ENCODE data around the gene SMOC2. TPM values are rescaled to one million over a fixed set of nuclear protein-coding genes. Genes with fewer than 3 reads are reported as not detected.

The SMOC2 gene
- total RNA-seq, 1 experiment from 2014 or later: 0.42 TPM

DNA sequence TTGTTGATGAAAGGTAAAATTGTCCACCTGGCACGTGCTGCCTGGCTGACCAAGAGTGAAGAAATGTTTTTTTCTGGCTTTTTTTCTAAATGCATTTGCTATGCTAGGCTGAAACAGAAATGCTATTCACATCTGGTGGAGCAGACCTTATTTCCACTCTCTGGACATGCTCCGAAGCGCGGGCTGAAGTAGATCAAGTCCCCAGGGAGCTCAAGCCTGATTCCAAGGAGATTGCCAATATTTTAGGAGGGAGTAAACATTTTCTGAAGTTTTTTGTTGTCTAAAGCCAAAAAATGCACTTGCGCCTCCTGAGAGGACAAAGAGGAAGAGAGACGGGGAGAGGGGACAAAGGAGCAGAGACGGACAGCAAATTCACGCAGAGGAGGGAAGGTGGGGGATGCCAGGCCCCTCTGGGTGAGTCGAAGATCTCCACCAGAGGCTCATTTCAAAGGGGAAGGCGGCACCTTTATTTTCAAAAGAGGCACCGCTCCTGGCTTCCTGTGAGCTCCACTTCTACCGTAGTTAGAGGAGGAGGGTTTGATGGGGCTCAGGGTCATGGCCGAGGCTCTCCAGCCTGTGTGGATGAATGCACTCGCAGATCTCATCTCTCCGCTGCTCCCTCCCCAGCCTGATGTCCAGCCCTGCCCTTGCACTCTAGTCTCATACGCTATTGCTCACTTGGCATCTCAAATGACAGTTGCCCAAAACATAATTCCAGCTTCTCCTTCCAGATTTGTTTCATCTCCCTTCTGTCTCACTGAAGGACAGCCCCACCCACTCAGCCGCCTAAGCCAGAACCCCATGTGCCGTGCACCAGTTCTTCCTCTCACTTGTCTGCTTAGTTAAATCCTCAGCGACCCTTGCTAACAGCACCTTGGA, 23.1 kb upstream of the SMOC2 start:
- Histone ChIP-seq H3K9me3 (ENCODE audit: control insufficient read depth in 1 of 2, insufficient read depth in 1 of 2, low read depth in 1 of 2, low read length in 2 of 2) (no peaks in the 10 kb centered on the region), H3K36me3 (ENCODE audit: control insufficient read depth in 1 of 2, insufficient read depth in 2 of 2, low read length in 2 of 2) (no peaks in the 10 kb centered on the region), H4K20me1 (ENCODE audit: insufficient read depth) (no peaks in the 10 kb centered on the region), H3K4me3 (replicated peaks in 1 of 2; ENCODE audit: low read depth in 1 of 2, low read length in 2 of 2) (no peak overlapping the region), H3K9ac (ENCODE audit: low read length) (no peak overlapping the region), H3K27me3 (ENCODE audit: insufficient read depth, low read length) (no peaks in the 10 kb centered on the region), H2AFZ (ENCODE audit: low read depth, low read length, poor library complexity, severe bottlenecking) (no peak overlapping the region), H3K27ac (ENCODE audit: low read depth, low read length) (no peak overlapping the region), H3K4me1 (ENCODE audit: control insufficient read depth in 1 of 2, insufficient read depth in 2 of 2, low read length in 2 of 2) (no peaks in the 10 kb centered on the region), H3K4me2 (ENCODE audit: low read length) (no peak overlapping the region), H3K9me2 (ENCODE audit: insufficient read depth) (no peaks in the 10 kb centered on the region), H3K79me2 (ENCODE audit: insufficient read depth, low read length) (no peaks in the 10 kb centered on the region)
- TF ChIP-seq SRF (IDR thresholded peaks at IDR 0.05; ENCODE audit: low read depth): no peak
- TF ChIP-seq POLR2A (IDR thresholded peaks at IDR 0.05; ENCODE audit: borderline replicate concordance, extremely low read depth, insufficient read depth, insufficient read length): no peak
- TF ChIP-seq POLR2AphosphoS5 (IDR thresholded peaks at IDR 0.05; ENCODE audit: low read depth, low read length): no peak
- no peak for TF ChIP-seq CBX3 (IDR thresholded peaks at IDR 0.05; ENCODE audit: low read depth)
- no peak for TF ChIP-seq ELF1 (IDR thresholded peaks at IDR 0.05; ENCODE audit: borderline replicate concordance, low read depth)
- TF ChIP-seq ZNF274 (IDR thresholded peaks at IDR 0.05; ENCODE audit: low read depth, low read length): no peak
- no TSS peak for BruUV-seq (replicated peaks)
- POLR2A ChIA-PET: no interaction called here
- intact Hi-C loops (cut with micrococcal nuclease): no loop called here
- DNase-seq (ENCODE audit: low read depth, low spot score) (no peak), ATAC-seq (no peak)
- CTCF ChIA-PET: no interaction called here
- RAD21 ChIA-PET (ENCODE audit: low non-redundant PET in 1 of 2, low total read pairs in 2 of 2, uncharacterized antibody in 2 of 2, unreplicated experiment in 2 of 2): no interaction called here

DNA sequence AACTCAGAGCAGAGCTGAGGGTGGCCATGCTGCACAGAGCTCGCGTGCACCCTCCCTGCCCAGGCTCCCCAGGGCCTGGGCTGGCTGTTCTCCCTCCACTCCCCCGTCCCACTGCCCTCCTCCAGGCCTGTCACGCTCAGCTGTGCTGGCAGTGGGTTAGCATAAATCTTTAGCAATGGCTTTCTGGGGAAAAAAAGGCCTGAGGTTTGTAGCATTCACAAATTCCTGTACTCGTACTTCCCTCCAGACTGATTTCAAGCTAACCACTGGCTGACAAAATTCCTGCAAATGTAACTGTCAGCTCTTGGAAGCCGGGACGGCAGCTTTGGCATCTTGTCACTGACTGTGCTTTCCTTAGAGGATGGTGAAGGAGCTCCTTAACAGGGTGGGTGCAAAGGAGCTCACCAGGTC, 22.3 kb upstream of the SMOC2 start:
- no peak overlapping the region for H2AFZ ChIP-seq (ENCODE audit: low read depth, low read length, poor library complexity, severe bottlenecking)
- H4K20me1 ChIP-seq (ENCODE audit: insufficient read depth): no peaks in the 10 kb centered on the region
- no peaks in the 10 kb centered on the region for H3K36me3 ChIP-seq (ENCODE audit: control insufficient read depth in 1 of 2, insufficient read depth in 2 of 2, low read length in 2 of 2)
- no peaks in the 10 kb centered on the region for H3K9me2 ChIP-seq (ENCODE audit: insufficient read depth)
- no TSS peak for BruUV-seq (replicated peaks)
- RAD21 ChIA-PET (ENCODE audit: low non-redundant PET in 1 of 2, low total read pairs in 2 of 2, uncharacterized antibody in 2 of 2, unreplicated experiment in 2 of 2): no interaction called here
- intact Hi-C loops (cut with micrococcal nuclease): no loop called here
- H3K9ac ChIP-seq (ENCODE audit: low read length): no peak overlapping the region
- H3K4me3 ChIP-seq (replicated peaks in 1 of 2; ENCODE audit: low read depth in 1 of 2, low read length in 2 of 2): no peak overlapping the region
- DNase-seq (ENCODE audit: low read depth, low spot score): no peak
- ATAC-seq: no peak
- H3K4me1 ChIP-seq (ENCODE audit: control insufficient read depth in 1 of 2, insufficient read depth in 2 of 2, low read length in 2 of 2): no peaks in the 10 kb centered on the region
- CTCF ChIA-PET: no interaction called here
- no peaks in the 10 kb centered on the region for H3K27me3 ChIP-seq (ENCODE audit: insufficient read depth, low read length)
- no peak overlapping the region for H3K4me2 ChIP-seq (ENCODE audit: low read length)
- POLR2A ChIA-PET: no interaction called here
- H3K27ac ChIP-seq (ENCODE audit: low read depth, low read length): no peak overlapping the region
- no peaks in the 10 kb centered on the region for H3K9me3 ChIP-seq (ENCODE audit: control insufficient read depth in 1 of 2, insufficient read depth in 1 of 2, low read depth in 1 of 2, low read length in 2 of 2)
- no peaks in the 10 kb centered on the region for H3K79me2 ChIP-seq (ENCODE audit: insufficient read depth, low read length)
- TF ChIP-seq CBX3 (IDR thresholded peaks at IDR 0.05; ENCODE audit: low read depth): no peak
- no peak for TF ChIP-seq SIN3A (IDR thresholded peaks at IDR 0.05; ENCODE audit: low read depth)
- TF ChIP-seq, protein P1, sequence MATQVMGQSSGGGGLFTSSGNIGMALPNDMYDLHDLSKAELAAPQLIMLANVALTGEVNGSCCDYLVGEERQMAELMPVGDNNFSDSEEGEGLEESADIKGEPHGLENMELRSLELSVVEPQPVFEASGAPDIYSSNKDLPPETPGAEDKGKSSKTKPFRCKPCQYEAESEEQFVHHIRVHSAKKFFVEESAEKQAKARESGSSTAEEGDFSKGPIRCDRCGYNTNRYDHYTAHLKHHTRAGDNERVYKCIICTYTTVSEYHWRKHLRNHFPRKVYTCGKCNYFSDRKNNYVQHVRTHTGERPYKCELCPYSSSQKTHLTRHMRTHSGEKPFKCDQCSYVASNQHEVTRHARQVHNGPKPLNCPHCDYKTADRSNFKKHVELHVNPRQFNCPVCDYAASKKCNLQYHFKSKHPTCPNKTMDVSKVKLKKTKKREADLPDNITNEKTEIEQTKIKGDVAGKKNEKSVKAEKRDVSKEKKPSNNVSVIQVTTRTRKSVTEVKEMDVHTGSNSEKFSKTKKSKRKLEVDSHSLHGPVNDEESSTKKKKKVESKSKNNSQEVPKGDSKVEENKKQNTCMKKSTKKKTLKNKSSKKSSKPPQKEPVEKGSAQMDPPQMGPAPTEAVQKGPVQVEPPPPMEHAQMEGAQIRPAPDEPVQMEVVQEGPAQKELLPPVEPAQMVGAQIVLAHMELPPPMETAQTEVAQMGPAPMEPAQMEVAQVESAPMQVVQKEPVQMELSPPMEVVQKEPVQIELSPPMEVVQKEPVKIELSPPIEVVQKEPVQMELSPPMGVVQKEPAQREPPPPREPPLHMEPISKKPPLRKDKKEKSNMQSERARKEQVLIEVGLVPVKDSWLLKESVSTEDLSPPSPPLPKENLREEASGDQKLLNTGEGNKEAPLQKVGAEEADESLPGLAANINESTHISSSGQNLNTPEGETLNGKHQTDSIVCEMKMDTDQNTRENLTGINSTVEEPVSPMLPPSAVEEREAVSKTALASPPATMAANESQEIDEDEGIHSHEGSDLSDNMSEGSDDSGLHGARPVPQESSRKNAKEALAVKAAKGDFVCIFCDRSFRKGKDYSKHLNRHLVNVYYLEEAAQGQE (IDR thresholded peaks at IDR 0.05; ENCODE audit: low read depth): no peak
- no peak for TF ChIP-seq EZH2phosphoT487 (IDR thresholded peaks at IDR 0.05; ENCODE audit: borderline replicate concordance)
- TF ChIP-seq JUND (IDR thresholded peaks at IDR 0.05): no peak
- TF ChIP-seq, protein P2, sequence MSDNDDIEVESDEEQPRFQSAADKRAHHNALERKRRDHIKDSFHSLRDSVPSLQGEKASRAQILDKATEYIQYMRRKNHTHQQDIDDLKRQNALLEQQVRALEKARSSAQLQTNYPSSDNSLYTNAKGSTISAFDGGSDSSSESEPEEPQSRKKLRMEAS (IDR thresholded peaks at IDR 0.05): no peak
- TF ChIP-seq ATF3 (IDR thresholded peaks at IDR 0.05): no peak
- no peak for TF ChIP-seq EGR1 (IDR thresholded peaks at IDR 0.05; ENCODE audit: low read depth)
- TF ChIP-seq ELF1 (IDR thresholded peaks at IDR 0.05; ENCODE audit: borderline replicate concordance, low read depth): no peak
- no peak for TF ChIP-seq POLR2AphosphoS5 (IDR thresholded peaks at IDR 0.05; ENCODE audit: low read depth, low read length)
- TF ChIP-seq YY1 (IDR thresholded peaks at IDR 0.05; ENCODE audit: extremely low read depth, insufficient replicate concordance, low read depth, low read length): no peak
- TF ChIP-seq SP1 (IDR thresholded peaks at IDR 0.05; ENCODE audit: low read depth): no peak
- TF ChIP-seq ZNF274 (IDR thresholded peaks at IDR 0.05; ENCODE audit: low read depth, low read length): no peak
- no peak for TF ChIP-seq POLR2A (IDR thresholded peaks at IDR 0.05; ENCODE audit: borderline replicate concordance, extremely low read depth, insufficient read depth, insufficient read length)
- TF ChIP-seq FOSL1 (IDR thresholded peaks at IDR 0.05; ENCODE audit: low read depth): no peak
- TF ChIP-seq ZFX (IDR thresholded peaks at IDR 0.05): no peak
- no peak for TF ChIP-seq RAD21 (IDR thresholded peaks at IDR 0.05; ENCODE audit: low read depth)
- no peak for TF ChIP-seq SRF (IDR thresholded peaks at IDR 0.05; ENCODE audit: low read depth)
